Right lobe of liver (tissue), 6 donors: Measurements from ENCODE around the gene FLYWCH1. TPM values are rescaled to one million over a fixed set of nuclear protein-coding genes. Genes with fewer than 3 reads are reported as not detected.

Experiments
- ATAC-seq, 4 donors: fragments of 200-7000 bp; cut with Tn5 transposase; one replicate each; pipeline ENCODE4 v1.9.1; 2020; ENCODE audit warnings: mild to moderate bottlenecking in 4 of 4, moderate library complexity in 4 of 4
- DNase-seq, 3 donors: peaks; one replicate each; pipeline ENCODE4 v3.0.0-alpha.2; 2020
- H3K27ac ChIP-seq, 3 donors: fragments of 200-600 bp; one replicate each; pipeline ENCODE4 v1.8.0; 2022
- H3K27me3 ChIP-seq, 2 donors: fragments of 200-600 bp; one replicate each; pipeline ENCODE4 v1.8.0; 2022
- H3K36me3 ChIP-seq, 4 donors: fragments of 200-600 bp; sonication (generic) in 1 of 4; one replicate each; pipeline versions ENCODE4 v1.5.1 to v1.8.0; 2017 to 2022; ENCODE audit warnings: control low read depth in 1 of 4
- H3K4me1 ChIP-seq, 4 donors: fragments of 200-600 bp; sonication (generic) in 1 of 4; one replicate each; pipeline versions ENCODE4 v1.5.1 to v1.8.0; 2017 to 2022; ENCODE audit warnings: control low read depth in 1 of 4
- H3K4me3 ChIP-seq, 3 donors: fragments of 200-600 bp; one replicate each; pipeline ENCODE4 v1.8.0; 2022
- H3K9me3 ChIP-seq, 4 donors: fragments of 200-600 bp; sonication (generic) in 1 of 4; one replicate each; pipeline versions ENCODE4 v1.5.1 to v1.8.0; 2017 to 2022; ENCODE audit warnings: control low read depth in 1 of 4
- CTCF ChIP-seq, 4 donors: fragments of 200-600 bp in 3 of 4; fragments of 450-650 bp in 1 of 4; IDR thresholded peaks; one replicate each; pipeline versions ENCODE4 v1.5.1 to v1.8.0; 2016 to 2022; ENCODE audit warnings: antibody characterized with exemption in 4 of 4, mild to moderate bottlenecking in 2 of 4
- POLR2A ChIP-seq: fragments of 450-650 bp; IDR thresholded peaks from one replicate; pipeline ENCODE4 v1.6.1; 2017; ENCODE audit warnings: antibody characterized with exemption, mild to moderate bottlenecking
- WGBS: methylation state at CpG from one replicate; pipeline ENCODE4 v1.1.6; 2018; ENCODE audit warnings: low coverage, low lambda C conversion rate; ENCODE audit not compliant: insufficient coverage; ENCODE audit errors: missing lambda C conversion rate; 5-methylcytosine and 5-hydroxymethylcytosine counted together
- intact Hi-C, 2 donors: fragments of 100-400 bp; cut with DNase I; formaldehyde crosslinking; loops; one replicate each; pipeline versions ENCODE4 v1.11.2 to v1.14.1; 2022
- total RNA-seq, 6 experiments: library from RNA; depleted of rRNA in 2 of 6; stranded (reverse); fragments of >200 nt in 2 of 6; fragmentation: NEBNext Ultra II Directional in 3 of 6; extraction: Animal tissue kit (Norgen Biotek cat#: 25700) in 3 of 6; gene quantifications; one replicate each; pipeline versions ENCODE4 v1.1.0 to v1.2.4, GENCODE V29; 2016 to 2023
- donor health status: DM: no; HTN: yes; CAD: no.
- donor health status: DM: no; HTN: no; CAD: no.
- donor health status: DM: no; HTN: no; CAD: no.
- donor health status: DM: no; HTN: yes; CAD: no.
- donor health status: DM: no; HTN: yes; CAD: no.

Gene FLYWCH1
- total RNA-seq, 6 experiments from 2014 or later: 9.3 to 19.8 (median 15.1) TPM

GRCh38 chr16:2977440-2977839 is 65.7 kb downstream of the FLYWCH1 start:
- intact Hi-C loops: no loop called here

GRCh38 chr16:2979669-2980226 is 68.0 kb downstream of the FLYWCH1 start:
- H3K27me3 ChIP-seq: no peaks in the 10 kb centered on the region
- 3% methylated on average over 21 of the region's 43 CpGs for WGBS
- intact Hi-C loops: no loop called here

More at GRCh38 chr16:2977440-2977839, 65.7 kb downstream of the FLYWCH1 start:
- Histone ChIP-seq H3K4me1 (peaks cover 0 to 20% (median 7%) of the 10 kb centered on the region in 4 donors), H3K9me3 (no peaks in the 10 kb centered on the region), H3K4me3 (no peak overlapping the region), H3K27ac (no peak overlapping the region), H3K27me3 (no peaks in the 10 kb centered on the region), H3K36me3 (no peaks in the 10 kb centered on the region)
- ATAC-seq (peak; percentile 45 to 69 (median 64)), DNase-seq (peak; percentile 80 to 87 (median 85))
- no peak for TF ChIP-seq CTCF (IDR thresholded peaks at IDR 0.05)
- no peak for TF ChIP-seq POLR2A
- 22% methylated on average over 4 of the region's 6 CpGs for WGBS

GRCh38 chr16:2980227-2981176 is 68.8 kb downstream of the FLYWCH1 start, which contains the start of gene PKMYT1:
PKMYT1 (minus strand) TSS chr16:2980446; CDS start chr16:2979657, 789 bp downstream.
- peak within 1 kb of the TSS; percentile 37 to 86 (median 84) for H3K27ac ChIP-seq
- intact Hi-C loops: no loop called here
- DNase-seq: peak; percentile 92 to 94 (median 93)
- peak; percentile 95 for TF ChIP-seq POLR2A
- TF ChIP-seq CTCF (IDR thresholded peaks at IDR 0.05): no peak
- H3K4me3 ChIP-seq: peak within 1 kb of the TSS; percentile 66 to 94 (median 81)
- no peaks in the 10 kb centered on the region for H3K27me3 ChIP-seq
- 44% methylated on average over 12 of the region's 91 CpGs for WGBS
- no peaks in the 10 kb centered on the region for H3K9me3 ChIP-seq
- peak; percentile 85 to 93 (median 88) for ATAC-seq
- H3K36me3 ChIP-seq: no peaks in the 10 kb centered on the region
- peaks cover 0 to 34% (median 7%) of the 10 kb centered on the region in 4 donors for H3K4me1 ChIP-seq

More at GRCh38 chr16:2979669-2980226, 68.0 kb downstream of the FLYWCH1 start:
- TF ChIP-seq CTCF (IDR thresholded peaks at IDR 0.05) (no peak), POLR2A (no peak)
- no peaks in the 10 kb centered on the region for H3K36me3 ChIP-seq
- DNase-seq: no peak
- H3K27ac ChIP-seq: no peak overlapping the region
- no peaks in the 10 kb centered on the region for H3K9me3 ChIP-seq
- H3K4me1 ChIP-seq: peaks cover 0 to 28% (median 7%) of the 10 kb centered on the region in 4 donors
- no peak for ATAC-seq
- H3K4me3 ChIP-seq: peak overlapping the region; percentile 66 to 94 (median 81)

GRCh38 chr16:2981177-2981898 is 69.6 kb downstream of the FLYWCH1 start:
- intact Hi-C loops: no loop called here
- Histone ChIP-seq H3K27me3 (no peaks in the 10 kb centered on the region), H3K9me3 (no peaks in the 10 kb centered on the region), H3K27ac (no peak overlapping the region), H3K4me1 (peaks cover 0 to 41% (median 10%) of the 10 kb centered on the region in 4 donors), H3K4me3 (no peak overlapping the region), H3K36me3 (no peaks in the 10 kb centered on the region)
- TF ChIP-seq POLR2A: no peak
- no peak for TF ChIP-seq CTCF (IDR thresholded peaks at IDR 0.05)
- 59% methylated on average over 31 of the region's 33 CpGs for WGBS
- no peak for ATAC-seq
- no peak for DNase-seq
